ENCODE data around the gene IPO13. TPM values are rescaled to one million over a fixed set of nuclear protein-coding genes. Genes with fewer than 3 reads are reported as not detected.

The IPO13 gene
- total and polyA plus RNA-seq, 10 of the 15 experiments (the other 5 are each of a cell fraction or from before 2014, with no cell fraction given): 7.1 to 26.6 (median 15.9) TPM

- DNase-seq (ENCODE audit: low read depth, low spot score): no peak
- H3K9ac ChIP-seq (ENCODE audit: control insufficient read depth, insufficient read depth, low read length): no peak overlapping the region
- SMC1A ChIA-PET (ENCODE audit: uncharacterized antibody, unreplicated experiment): interaction anchor here (0.6 kb wide), 1 partner anchor 24 kb away, joined by 3 read pairs; no protein-coding TSS in a partner anchor
- H3K9me3 ChIP-seq (replicated peaks; ENCODE audit: control insufficient read depth, insufficient read depth, low read length): no peaks in the 10 kb centered on the region
- WGBS (ENCODE audit: insufficient coverage, insufficient replicate concordance, low lambda C conversion rate, missing lambda C conversion rate): 90% methylated on average over 18 of the region's 18 CpGs
- H4K20me1 ChIP-seq (ENCODE audit: control insufficient read depth, insufficient read depth): no peaks in the 10 kb centered on the region
- ATAC-seq: no peak
- no peaks in the 10 kb centered on the region for H3K79me2 ChIP-seq (ENCODE audit: control insufficient read depth, insufficient read depth, low read length)
- H3K36me3 ChIP-seq (ENCODE audit: control insufficient read depth in 2 of 2, insufficient read depth in 2 of 2, low read length in 1 of 2): no peaks in the 10 kb centered on the region
- RAD21 ChIA-PET (ENCODE audit: unreplicated experiment): interaction anchor here (0.8 kb wide), 1 partner anchor 150 kb away, joined by 3 read pairs; no protein-coding TSS in a partner anchor
- FAIRE-seq: no peak
- intact Hi-C loops (cut with micrococcal nuclease; ENCODE audit: unreplicated experiment): no loop called here
- H3K27ac ChIP-seq (ENCODE audit: control insufficient read depth, insufficient read depth): no peak overlapping the region
- H3K4me3 ChIP-seq: no peak overlapping the region
- no peaks in the 10 kb centered on the region for H3K4me1 ChIP-seq (ENCODE audit: control insufficient read depth, insufficient read depth, low read length)
- H3K27me3 ChIP-seq (replicated peaks in 1 of 2; ENCODE audit: control insufficient read depth in 2 of 2, insufficient read depth in 2 of 2, low read length in 1 of 2): no peaks in the 10 kb centered on the region
- BruUV-seq (replicated peaks): no TSS peak
- in situ Hi-C loops (cut with MboI): no loop called here
- no peak overlapping the region for H2AFZ ChIP-seq (ENCODE audit: control insufficient read depth, low read depth, low read length)
- CTCF ChIA-PET: interaction anchor here (2.3 to 5.5 kb wide), 2 partner anchors 21 to 149 kb away, joined by 9 to 81 read pairs; no protein-coding TSS in a partner anchor
- H3K4me2 ChIP-seq (ENCODE audit: control insufficient read depth, insufficient read depth): no peak overlapping the region
- POLR2A ChIA-PET: no interaction called here
- TF ChIP-seq MTA3 (IDR thresholded peaks at IDR 0.05; ENCODE audit: borderline replicate concordance, low read length) (no peak), SMAD5 (IDR thresholded peaks at IDR 0.05; ENCODE audit: low read depth) (no peak), SIN3A (IDR thresholded peaks at IDR 0.05; ENCODE audit: low read depth, low read length) (no peak), HDAC6 (IDR thresholded peaks at IDR 0.05; ENCODE audit: unreplicated experiment) (no peak), IKZF1 (conservative IDR thresholded peaks at IDR 0.05) (no peak), MYB (IDR thresholded peaks at IDR 0.05; ENCODE audit: borderline replicate concordance, low read depth, low read length) (no peak), PRDM15 (CRISPR knock-in tag; IDR thresholded peaks at IDR 0.05) (no peak)
- TF ChIP-seq, protein P1, sequence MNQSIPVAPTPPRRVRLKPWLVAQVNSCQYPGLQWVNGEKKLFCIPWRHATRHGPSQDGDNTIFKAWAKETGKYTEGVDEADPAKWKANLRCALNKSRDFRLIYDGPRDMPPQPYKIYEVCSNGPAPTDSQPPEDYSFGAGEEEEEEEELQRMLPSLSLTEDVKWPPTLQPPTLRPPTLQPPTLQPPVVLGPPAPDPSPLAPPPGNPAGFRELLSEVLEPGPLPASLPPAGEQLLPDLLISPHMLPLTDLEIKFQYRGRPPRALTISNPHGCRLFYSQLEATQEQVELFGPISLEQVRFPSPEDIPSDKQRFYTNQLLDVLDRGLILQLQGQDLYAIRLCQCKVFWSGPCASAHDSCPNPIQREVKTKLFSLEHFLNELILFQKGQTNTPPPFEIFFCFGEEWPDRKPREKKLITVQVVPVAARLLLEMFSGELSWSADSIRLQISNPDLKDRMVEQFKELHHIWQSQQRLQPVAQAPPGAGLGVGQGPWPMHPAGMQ (IDR thresholded peaks at IDR 0.05; ENCODE audit: borderline replicate concordance): no peak
- TF ChIP-seq, protein P2, sequence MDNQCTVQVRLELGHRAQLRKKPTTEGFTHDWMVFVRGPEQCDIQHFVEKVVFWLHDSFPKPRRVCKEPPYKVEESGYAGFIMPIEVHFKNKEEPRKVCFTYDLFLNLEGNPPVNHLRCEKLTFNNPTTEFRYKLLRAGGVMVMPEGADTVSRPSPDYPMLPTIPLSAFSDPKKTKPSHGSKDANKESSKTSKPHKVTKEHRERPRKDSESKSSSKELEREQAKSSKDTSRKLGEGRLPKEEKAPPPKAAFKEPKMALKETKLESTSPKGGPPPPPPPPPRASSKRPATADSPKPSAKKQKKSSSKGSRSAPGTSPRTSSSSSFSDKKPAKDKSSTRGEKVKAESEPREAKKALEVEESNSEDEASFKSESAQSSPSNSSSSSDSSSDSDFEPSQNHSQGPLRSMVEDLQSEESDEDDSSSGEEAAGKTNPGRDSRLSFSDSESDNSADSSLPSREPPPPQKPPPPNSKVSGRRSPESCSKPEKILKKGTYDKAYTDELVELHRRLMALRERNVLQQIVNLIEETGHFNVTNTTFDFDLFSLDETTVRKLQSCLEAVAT (IDR thresholded peaks at IDR 0.05): no peak
Observed at GRCh38 chr1:43913666-43914360, 32.9 kb upstream of the IPO13 start.

All from GM12878 (cell line).